Left cardiac atrium (tissue), 4 donors: ENCODE results near the gene SLC22A1. TPM values are rescaled to one million over a fixed set of nuclear protein-coding genes. Genes with fewer than 3 reads are reported as not detected.
A peak's percentile ranks its signal among the peaks of the same experiment; 100 is the strongest.
"Not testable (repeated sequence)": the region's sequence is repeated elsewhere in the genome, so short reads cannot be mapped to it uniquely, and the experiment has no call there.

Experiments used
- ATAC-seq, 2 donors: fragments of 200-7000 bp; cut with Tn5 transposase; one replicate each; pipeline ENCODE4 v1.9.1; 2020; ENCODE audit warnings: mild to moderate bottlenecking in 2 of 2, moderate library complexity in 2 of 2
- DNase-seq: peaks from one replicate; pipeline ENCODE4 v3.0.0-alpha.2; 2020
- intact Hi-C, 2 donors: fragments of 100-400 bp; cut with DNase I; formaldehyde crosslinking; loops; one replicate each; pipeline versions ENCODE4 v1.14.1 to v1.15.1; 2022 to 2023
- total RNA-seq, 2 donors: library from RNA; stranded (reverse); fragmentation: NEBNext Ultra II Directional; extraction: Animal tissue kit (Norgen Biotek cat#: 25700); gene quantifications; one replicate each; pipeline ENCODE4 v1.2.1, GENCODE V29; 2021
- donor health status: DM: no; HTN: yes; CAD: no.
- donor health status: DM: no; HTN: yes; CAD: no; lungs with severe emphysema.
- donor health status: DM: yes; HTN: yes; CAD: no.
- donor health status: Dilated cardiomyopathy.

The SLC22A1 gene
- total RNA-seq, 2 donors from 2014 or later, result 0.38 to 1.1 TPM

DNA sequence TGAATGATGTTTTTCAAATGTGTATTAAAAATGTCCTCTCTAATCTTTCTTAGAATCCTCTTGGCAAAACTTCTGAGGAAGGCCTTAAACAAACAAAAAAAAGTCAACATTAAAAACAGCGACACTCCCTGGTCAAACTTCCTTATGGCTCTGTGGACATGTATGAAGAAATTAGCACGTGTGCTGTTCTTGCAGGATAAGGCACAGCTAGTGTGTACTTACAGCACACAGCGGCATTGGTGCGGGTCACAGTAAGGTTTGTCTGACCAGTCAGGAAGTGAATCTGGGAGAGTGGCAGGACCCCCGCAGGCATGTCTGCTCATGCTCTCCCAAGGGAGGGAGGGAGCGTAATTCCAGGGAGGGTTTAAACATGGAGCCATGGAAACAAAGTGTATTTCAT lies 38.8 kb downstream of the SLC22A1 start:
- ATAC-seq (no peak), DNase-seq (no peak)
- intact Hi-C loops, result no loop called here

- DNase-seq, result no peak
- ATAC-seq, result no peak
- intact Hi-C loops, result no loop called here
Measured at GRCh38 chr6:160160929-160161646, 39.5 kb downstream of the SLC22A1 start.

DNA sequence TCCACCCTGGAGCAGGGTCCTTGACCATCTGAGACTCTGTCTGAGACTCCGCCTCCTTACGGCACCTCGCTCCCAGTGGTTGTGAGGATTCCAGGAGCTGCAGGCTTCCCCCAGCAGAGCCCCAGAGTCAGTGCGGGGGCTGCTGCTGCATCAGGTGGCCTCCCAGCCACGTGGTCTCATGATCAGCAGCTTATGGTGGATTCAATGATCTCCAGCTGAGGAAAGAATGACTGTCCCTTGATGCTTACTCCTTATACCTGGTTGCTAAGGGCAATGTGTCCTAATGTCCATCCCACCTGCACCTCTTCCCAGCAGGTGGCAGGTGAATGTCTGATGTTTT lies 40.0 kb downstream of the SLC22A1 start:
- no peak for DNase-seq
- intact Hi-C loops, result no loop called here
- ATAC-seq, result no peak

DNA sequence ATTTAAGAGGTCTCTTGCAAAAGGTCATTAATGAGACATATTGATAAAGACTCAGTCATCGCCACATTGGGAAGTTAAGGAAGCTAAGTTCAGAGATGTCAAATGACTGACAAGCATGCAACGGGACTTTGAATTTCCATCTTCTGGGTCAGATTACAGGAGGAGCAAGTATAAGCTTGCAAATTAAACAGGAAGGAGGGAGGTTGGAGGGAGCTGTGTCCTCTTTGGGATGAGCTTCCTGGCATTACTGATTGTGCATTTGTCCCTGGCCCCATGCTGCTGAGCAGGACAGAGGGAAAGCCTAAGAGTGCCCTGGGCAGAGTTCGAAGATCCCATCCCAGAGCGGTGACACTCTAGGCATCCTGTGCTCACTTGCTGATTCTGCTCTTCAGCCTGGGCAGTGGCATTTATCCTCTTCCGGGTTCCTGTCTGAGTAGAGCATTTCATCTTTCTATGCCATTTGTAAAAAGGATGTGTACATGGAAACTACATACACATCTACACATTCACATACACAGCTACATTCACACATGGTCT lies 40.5 kb downstream of the SLC22A1 start:
- no peak for ATAC-seq
- DNase-seq, result no peak
- intact Hi-C loops, result no loop called here

DNA sequence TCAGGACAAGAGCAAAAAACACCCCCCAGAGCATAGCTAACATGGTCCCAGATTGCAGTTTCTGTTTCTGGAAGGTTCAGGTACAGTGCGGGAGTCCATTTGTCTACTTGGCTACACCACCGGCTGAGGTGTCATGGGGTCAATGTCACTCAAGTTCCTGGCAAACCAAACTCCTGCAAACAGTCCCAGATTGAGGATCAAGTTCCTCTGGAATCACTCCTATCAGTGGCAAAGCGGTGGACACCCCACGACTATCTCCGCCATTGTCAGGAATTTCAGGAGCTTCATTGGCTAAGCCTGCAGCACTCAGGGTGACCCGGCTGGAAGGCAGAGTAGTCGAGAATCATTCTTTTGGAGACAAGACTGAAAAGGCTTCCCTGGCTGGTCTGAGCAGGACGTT lies 41.8 kb downstream of the SLC22A1 start:
- ATAC-seq (no peak), DNase-seq (no peak)
- intact Hi-C loops, result no loop called here

- DNase-seq (no peak), ATAC-seq (no peak)
- intact Hi-C loops, result no loop called here
Measured at GRCh38 chr6:160163912-160164311, 42.3 kb downstream of the SLC22A1 start.

DNA sequence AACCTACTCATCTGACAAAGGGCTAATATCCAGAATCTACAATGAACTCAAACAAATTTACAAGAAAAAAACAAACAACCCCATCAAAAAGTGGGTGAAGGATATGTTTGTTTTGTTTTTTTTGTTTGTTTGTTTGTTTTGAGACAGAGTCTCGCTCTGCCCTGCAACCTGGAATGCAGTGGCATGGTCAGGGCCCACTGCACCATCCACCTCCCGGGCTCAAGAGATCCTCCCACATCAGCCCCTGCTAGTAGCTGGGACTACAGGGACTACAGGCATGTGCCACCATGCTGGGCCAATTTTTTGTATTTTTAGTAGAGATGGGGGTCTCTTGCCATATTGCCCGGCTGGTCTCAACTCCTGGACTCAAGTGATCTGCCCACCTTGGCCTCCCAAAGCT lies 44.3 kb downstream of the SLC22A1 start:
- ATAC-seq, DNase-seq, intact Hi-C loops: not testable (repeated sequence)

GRCh38 chr6:160167604-160168399 lies 46.2 kb downstream of the SLC22A1 start:
- ATAC-seq, result no peak
- intact Hi-C loops, result no loop called here
- DNase-seq, result no peak

DNA sequence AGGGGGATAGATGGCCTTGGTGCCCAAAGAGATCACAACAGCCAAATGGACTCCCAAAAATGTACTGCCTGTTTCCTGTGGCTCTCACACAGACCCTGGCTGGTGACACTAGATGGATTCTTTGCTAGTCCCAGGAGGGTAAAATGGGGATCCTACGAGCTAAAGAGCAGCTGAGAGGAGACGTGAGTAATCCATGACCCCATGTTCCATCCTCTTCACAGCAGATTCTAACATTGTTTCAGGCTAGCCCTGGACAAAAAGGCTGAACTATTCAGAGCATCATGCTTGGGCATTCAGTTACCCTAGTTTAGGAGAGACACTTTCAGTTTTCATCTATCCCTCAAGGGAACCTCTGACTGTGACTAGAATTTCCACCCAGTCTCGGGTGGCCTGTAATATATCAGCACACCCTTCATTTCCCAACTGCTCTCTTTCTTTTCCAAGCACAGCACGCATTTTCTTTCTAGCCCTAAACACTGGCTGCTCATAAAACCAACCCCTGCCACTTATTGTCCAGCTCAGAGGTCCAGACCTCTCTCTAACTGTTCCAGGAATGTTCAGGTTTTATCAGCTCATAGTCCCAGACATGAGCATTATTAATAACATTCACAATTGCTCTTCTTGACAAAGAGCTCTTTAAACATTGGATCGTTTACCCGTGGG lies 48.5 kb downstream of the SLC22A1 start:
- DNase-seq (no peak), ATAC-seq (peak in 1 of 2 donors; percentile 27)
- intact Hi-C loops, result no loop called here

DNA sequence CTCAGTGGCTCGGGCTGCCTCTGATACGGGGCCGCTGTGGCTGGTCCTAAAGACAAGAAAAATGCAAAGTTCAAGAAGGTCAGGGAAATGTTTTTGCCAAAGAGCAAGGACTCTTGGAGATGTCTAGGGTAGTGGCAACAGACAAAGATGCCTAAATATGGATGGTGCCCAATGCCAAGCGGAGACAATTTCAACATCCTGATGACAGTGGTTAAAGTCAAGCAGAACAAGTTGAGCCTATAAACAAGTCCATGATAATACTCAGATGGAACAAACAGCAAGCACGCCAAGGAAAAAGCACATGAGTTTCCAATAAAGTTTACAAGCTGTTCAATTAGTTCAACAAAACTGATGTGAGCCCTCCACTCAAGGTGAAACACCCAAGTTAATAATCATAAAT lies 51.1 kb downstream of the SLC22A1 start:
- intact Hi-C loops, result no loop called here
- no peak for ATAC-seq
- no peak for DNase-seq

DNA sequence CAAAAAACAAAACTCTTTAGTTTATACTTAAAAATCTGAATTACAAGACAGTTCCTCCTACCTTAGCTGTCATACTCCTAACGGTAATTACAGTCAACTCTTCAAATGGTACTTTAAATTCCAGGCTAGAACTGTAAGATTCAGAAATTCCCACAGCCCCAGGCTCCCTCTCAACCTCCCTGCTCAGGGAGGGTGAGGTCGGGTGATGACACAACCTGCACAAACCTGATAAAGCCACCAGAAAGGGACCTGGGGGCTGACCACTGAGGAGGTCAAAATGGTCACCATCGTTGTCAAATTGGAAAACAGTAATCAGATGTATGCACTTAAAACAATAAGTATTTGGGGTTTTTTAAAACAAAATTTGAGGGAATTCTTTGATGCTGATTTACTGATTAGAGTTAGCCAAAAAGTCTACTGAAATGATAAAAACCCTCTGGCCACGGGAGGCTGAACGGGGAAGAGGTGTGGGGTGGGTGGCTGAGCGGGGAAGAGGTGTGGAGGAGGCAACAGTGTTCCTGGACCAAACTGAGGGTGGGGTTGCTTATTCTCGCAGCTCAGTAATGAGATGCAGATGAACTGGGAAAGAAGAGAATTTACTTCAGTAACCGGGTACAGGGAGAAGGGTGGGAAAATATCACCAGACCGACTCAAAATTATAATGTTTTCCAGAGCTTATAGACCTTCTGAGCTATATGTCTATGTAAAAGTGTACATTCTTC lies 52.4 kb downstream of the SLC22A1 start:
- DNase-seq (no peak), ATAC-seq (no peak)
- intact Hi-C loops, result no loop called here

DNA sequence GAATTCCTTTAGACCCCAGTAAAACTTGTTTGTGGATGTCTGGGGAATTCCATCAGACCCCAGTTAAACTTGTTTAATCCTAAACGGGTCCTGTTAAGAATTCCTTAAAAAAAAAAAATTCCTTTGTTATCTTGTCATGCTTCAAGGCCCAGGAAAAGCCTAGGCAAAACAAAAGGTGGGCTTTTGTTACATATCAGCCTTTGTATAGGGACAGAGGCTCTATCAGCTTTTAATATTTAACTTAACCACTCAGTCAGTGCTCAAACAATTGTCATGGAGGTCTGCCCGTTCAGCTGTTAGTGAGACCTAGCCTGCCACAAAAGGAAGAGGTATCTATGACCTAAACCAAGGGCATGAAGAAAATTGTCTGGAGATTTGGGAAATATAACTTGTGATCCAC lies 53.1 kb downstream of the SLC22A1 start:
- DNase-seq, result no peak
- intact Hi-C loops, result no loop called here
- ATAC-seq, result no peak

DNA sequence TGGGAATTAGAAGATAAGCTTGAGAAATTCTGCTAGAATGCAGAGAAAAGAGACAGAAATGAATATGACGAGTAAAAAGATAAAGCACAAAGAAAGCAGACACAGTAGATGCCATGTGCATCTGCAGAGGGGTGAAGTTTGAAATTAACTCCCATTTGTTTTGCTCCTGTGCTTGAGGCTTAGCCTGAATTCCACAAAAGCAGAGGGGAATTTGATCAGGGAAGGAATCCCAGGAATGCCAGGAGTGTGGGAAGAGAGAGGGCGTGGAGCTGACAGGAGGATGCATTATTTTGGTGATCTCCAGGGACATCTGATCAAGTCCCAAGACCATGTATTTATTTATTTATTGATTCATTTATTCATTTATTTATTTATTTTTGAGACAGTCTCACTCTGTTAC lies 55.6 kb downstream of the SLC22A1 start:
- intact Hi-C loops, result no loop called here
- DNase-seq (no peak), ATAC-seq (no peak)

GRCh38 chr6:160178271-160178670 lies 56.7 kb downstream of the SLC22A1 start:
- DNase-seq (no peak), ATAC-seq (no peak)
- intact Hi-C loops, result no loop called here

- intact Hi-C loops, result no loop called here
- ATAC-seq (no peak), DNase-seq (no peak)
Measured at GRCh38 chr6:160180706-160181105, 59.1 kb downstream of the SLC22A1 start.

DNA sequence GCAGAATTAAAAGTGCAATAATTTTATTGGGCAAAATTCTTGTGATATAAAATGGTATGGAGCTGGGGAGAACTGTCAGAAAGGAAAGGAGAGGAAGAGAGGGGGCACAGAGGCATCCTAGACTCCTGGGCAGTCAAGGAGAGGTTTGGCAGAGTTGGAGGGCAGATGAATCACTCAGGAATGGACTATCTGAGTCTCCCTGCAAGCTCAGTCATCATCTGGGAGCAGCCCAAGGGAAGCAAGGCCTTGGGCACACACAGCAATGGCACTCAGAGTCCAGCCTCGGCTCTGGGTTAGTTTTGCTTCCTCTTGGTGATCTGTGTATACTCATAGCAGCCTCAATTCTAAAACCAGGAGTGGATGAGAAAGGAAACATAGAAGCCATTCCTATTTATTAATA lies 67.2 kb downstream of the SLC22A1 start:
- intact Hi-C loops, result no loop called here
- no peak for DNase-seq

GRCh38 chr6:160190081-160190480 lies 68.5 kb downstream of the SLC22A1 start:
- DNase-seq, result no peak
- no peak for ATAC-seq
- intact Hi-C loops, result no loop called here

More for the DNA sequence above, 67.2 kb downstream of the SLC22A1 start:
- ATAC-seq, result no peak

DNA sequence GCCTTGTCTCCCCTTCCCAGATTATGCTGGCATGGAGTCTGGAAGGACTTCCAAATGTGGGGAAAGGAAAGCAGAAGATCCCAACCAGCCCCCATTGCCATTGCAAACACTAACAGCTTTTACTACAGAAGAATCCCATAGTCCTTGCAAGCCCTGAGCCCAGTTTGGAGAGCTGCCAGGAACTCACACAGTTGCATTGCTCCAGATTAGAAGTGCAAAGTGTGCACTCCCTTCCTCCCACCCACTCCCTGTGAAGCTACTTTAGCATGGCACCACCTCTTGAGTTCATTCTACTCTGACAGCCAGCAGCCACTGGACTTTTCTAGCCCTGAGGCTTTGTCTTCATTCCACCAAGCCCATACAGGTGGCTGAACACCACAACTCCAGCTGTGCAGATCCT lies 69.4 kb downstream of the SLC22A1 start:
- intact Hi-C loops, result no loop called here
- DNase-seq (no peak), ATAC-seq (no peak)

DNA sequence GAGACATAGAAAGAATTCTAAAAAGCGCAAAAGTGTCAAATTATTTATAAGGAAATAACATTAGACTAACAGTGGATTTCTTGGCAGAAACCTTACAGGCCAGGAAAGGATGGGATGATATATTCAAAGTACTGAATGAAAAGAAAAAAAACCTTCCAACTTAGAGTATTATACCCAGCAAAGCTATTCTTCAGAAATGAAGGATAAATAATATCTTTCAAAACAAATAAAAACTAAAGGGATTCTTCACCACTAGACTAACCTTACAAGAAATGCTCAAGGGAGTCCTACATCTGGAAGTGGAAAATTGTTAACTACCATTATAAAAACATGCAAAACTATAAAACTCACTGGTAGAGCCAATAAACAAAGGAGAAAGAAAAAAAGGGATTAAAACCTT lies 71.2 kb downstream of the SLC22A1 start:
- ATAC-seq (no peak), DNase-seq (no peak)
- intact Hi-C loops, result no loop called here

DNA sequence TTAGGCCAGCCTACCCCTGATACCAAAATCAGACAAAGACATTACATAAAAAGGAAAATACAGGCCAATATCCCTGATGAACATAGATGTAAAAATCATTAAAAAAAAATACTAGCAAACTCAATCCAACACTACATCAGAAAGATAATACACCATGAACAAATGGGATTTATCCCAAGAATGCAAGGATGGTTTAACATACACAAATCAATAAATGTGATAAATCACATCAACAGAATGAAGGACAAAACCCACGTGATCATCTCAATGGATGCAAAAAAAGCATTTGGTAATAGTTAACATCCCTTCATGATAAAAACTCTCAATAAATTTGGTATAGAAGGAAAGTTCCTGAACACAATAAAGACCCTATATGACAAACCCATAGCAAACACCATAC lies 73.2 kb downstream of the SLC22A1 start:
- DNase-seq (no peak), ATAC-seq (no peak)
- intact Hi-C loops, result no loop called here
